OCI-M1 (cell line): ENCODE data around the gene RPH3AL.
"Not testable (repeated sequence)": the region's sequence is repeated elsewhere in the genome, so short reads cannot be mapped to it uniquely, and the experiment has no call there.

Source experiments
- DNase-seq: peaks from one replicate; lab custom pipeline; 2025; lab: John Stamatoyannopoulos, UW

RPH3AL gene

GRCh38 chr17:260944-261343 lies 91.7 kb downstream of the RPH3AL start:
- no peak for DNase-seq

- DNase-seq = no peak
Observed at GRCh38 chr17:260031-260791, 92.4 kb downstream of the RPH3AL start.

- DNase-seq = no peak
Observed at GRCh38 chr17:259341-259976, 93.1 kb downstream of the RPH3AL start.

- DNase-seq = no peak
Observed at GRCh38 chr17:258906-259305, 93.7 kb downstream of the RPH3AL start.

GRCh38 chr17:258045-258734 lies 94.4 kb downstream of the RPH3AL start:
- DNase-seq = no peak

GRCh38 chr17:253091-253846 lies 99.3 kb downstream of the RPH3AL start:
- no peak for DNase-seq

- DNase-seq = no peak
Observed at GRCh38 chr17:252456-252855, 100.2 kb downstream of the RPH3AL start.

- no peak for DNase-seq
Observed at GRCh38 chr17:251531-251930, 101.1 kb downstream of the RPH3AL start.

- DNase-seq = no peak
Observed at GRCh38 chr17:250487-251300, 101.9 kb downstream of the RPH3AL start.

GRCh38 chr17:249236-249993 lies 103.2 kb downstream of the RPH3AL start:
- no peak for DNase-seq

- DNase-seq = no peak
Observed at GRCh38 chr17:248337-249235, 104.0 kb downstream of the RPH3AL start.

GRCh38 chr17:247767-248166 lies 104.8 kb downstream of the RPH3AL start:
- DNase-seq = no peak

- DNase-seq = no peak
Observed at GRCh38 chr17:246851-247421, 105.7 kb downstream of the RPH3AL start.

- DNase-seq = no peak
Observed at GRCh38 chr17:246226-246625, 106.4 kb downstream of the RPH3AL start.

GRCh38 chr17:245611-246010 lies 107.0 kb downstream of the RPH3AL start:
- DNase-seq = no peak

GRCh38 chr17:245020-245419 lies 107.6 kb downstream of the RPH3AL start:
- no peak for DNase-seq

- not testable (repeated sequence) for DNase-seq
Observed at GRCh38 chr17:243924-244323, 108.7 kb downstream of the RPH3AL start.

GRCh38 chr17:238964-239259 lies 113.7 kb downstream of the RPH3AL start:
- no peak for DNase-seq
